Islet precursor cell (in vitro differentiated cells): ENCODE results near the gene C9orf85.
"Not testable (repeated sequence)": the region's sequence is repeated elsewhere in the genome, so short reads cannot be mapped to it uniquely, and the experiment has no call there.

Experiments used
- DNase-seq: peaks from one replicate; pipeline ENCODE4 v3.0.0-alpha.2; 2018

C9orf85 gene

GRCh38 chr9:71944754-71945375, 33.4 kb downstream of the C9orf85 start:
- no peak for DNase-seq

GRCh38 chr9:71954652-71955051, 43.2 kb downstream of the C9orf85 start:
- not testable (repeated sequence) for DNase-seq

- no peak for DNase-seq
These were observed 44.0 kb downstream of the C9orf85 start for GRCh38 chr9:71955300-71955915.

- no peak for DNase-seq
These were observed 50.9 kb downstream of the C9orf85 start for GRCh38 chr9:71962328-71962727.

GRCh38 chr9:71963471-71963996, 52.1 kb downstream of the C9orf85 start:
- not testable (repeated sequence) for DNase-seq

- no peak for DNase-seq
These were observed 54.0 kb downstream of the C9orf85 start for GRCh38 chr9:71965403-71965802.

- no peak for DNase-seq
These were observed 55.2 kb downstream of the C9orf85 start for GRCh38 chr9:71966601-71967000.

GRCh38 chr9:71968541-71969090, 57.2 kb downstream of the C9orf85 start:
- no peak for DNase-seq

GRCh38 chr9:71975833-71976232, 64.4 kb downstream of the C9orf85 start:
- no peak for DNase-seq

GRCh38 chr9:71977003-71977402, 65.6 kb downstream of the C9orf85 start:
- DNase-seq = no peak

GRCh38 chr9:71980266-71981190, 69.1 kb downstream of the C9orf85 start:
- no peak for DNase-seq

- no peak for DNase-seq
These were observed 70.5 kb downstream of the C9orf85 start for GRCh38 chr9:71981944-71982343.

GRCh38 chr9:71984403-71984802, 73.0 kb downstream of the C9orf85 start:
- peak; percentile 73 for DNase-seq

- peak; percentile 61 for DNase-seq
These were observed 73.4 kb downstream of the C9orf85 start for GRCh38 chr9:71984831-71985281.

GRCh38 chr9:71985297-71985911, 74.0 kb downstream of the C9orf85 start:
- DNase-seq = no peak

- no peak for DNase-seq
These were observed 75.5 kb downstream of the C9orf85 start for GRCh38 chr9:71986900-71987299.

GRCh38 chr9:71987471-71988371, 76.3 kb downstream of the C9orf85 start:
- DNase-seq = no peak

- peak; percentile 73 for DNase-seq
These were observed 79.0 kb downstream of the C9orf85 start for GRCh38 chr9:71990466-71990865.

GRCh38 chr9:72005451-72005850, 94.0 kb downstream of the C9orf85 start:
- no peak for DNase-seq

GRCh38 chr9:72006501-72006900, 95.1 kb downstream of the C9orf85 start:
- no peak for DNase-seq

- DNase-seq = not testable (repeated sequence)
These were observed 96.3 kb downstream of the C9orf85 start for GRCh38 chr9:72007726-72008125.
